ENCODE data around the gene CENPP. TPM values are rescaled to one million over a fixed set of nuclear protein-coding genes. Genes with fewer than 3 reads are reported as not detected.

CENPP gene
- total and polyA plus RNA-seq, 4 donors, result 0.62 to 8.7 (median 1.3) TPM

- TF ChIP-seq HNF4A (conservative IDR thresholded peaks at IDR 0.05) (no peak), FOXA2 (IDR thresholded peaks at IDR 0.05) (no peak), RXRA (IDR thresholded peaks at IDR 0.05) (no peak), MAX (IDR thresholded peaks at IDR 0.05) (no peak), YY1 (IDR thresholded peaks at IDR 0.05) (no peak)
- no peak overlapping the region for H3K27ac ChIP-seq (ENCODE audit: low read depth in 1 of 2, low read length in 2 of 2)
- no peak overlapping the region for H3K9ac ChIP-seq (ENCODE audit: low read depth in 1 of 2, low read length in 2 of 2)
- 97% methylated on average over 4 of the region's 4 CpGs for WGBS
- no peaks in the 10 kb centered on the region for H3K9me3 ChIP-seq (ENCODE audit: control insufficient read depth in 4 of 4, low read length in 3 of 4)
- peaks cover 0 to 1% (median 0%) of the 10 kb centered on the region in 4 donors for H3K36me3 ChIP-seq (ENCODE audit: control insufficient read depth in 4 of 4, insufficient read depth in 3 of 4, low read depth in 1 of 4, low read length in 3 of 4)
- H3K27me3 ChIP-seq (ENCODE audit: control insufficient read depth in 4 of 4, insufficient read depth in 4 of 4, low read length in 3 of 4), result no peaks in the 10 kb centered on the region
- no peak for DNase-seq (ENCODE audit: low spot score)
- no peaks in the 10 kb centered on the region for H3K4me1 ChIP-seq (ENCODE audit: control insufficient read depth in 4 of 4, insufficient read depth in 4 of 4, low read length in 3 of 4)
- no peak overlapping the region for H3K4me3 ChIP-seq (ENCODE audit: low read depth in 1 of 3, low read length in 3 of 3)
Measured at GRCh38 chr9:92457576-92457975, 131.8 kb downstream of the CENPP start.

GRCh38 chr9:92463387-92463786 is 137.6 kb downstream of the CENPP start:
- no peak for TF ChIP-seq RAD21 (IDR thresholded peaks at IDR 0.05)
- no peaks in the 10 kb centered on the region for H3K27me3 ChIP-seq (ENCODE audit: control insufficient read depth in 4 of 4, insufficient read depth in 4 of 4, low read length in 3 of 4)
- peaks cover 0 to 1% (median 0%) of the 10 kb centered on the region in 4 donors for H3K36me3 ChIP-seq (ENCODE audit: control insufficient read depth in 4 of 4, insufficient read depth in 3 of 4, low read depth in 1 of 4, low read length in 3 of 4)
- H3K9me3 ChIP-seq (ENCODE audit: control insufficient read depth in 4 of 4, low read length in 3 of 4), result no peaks in the 10 kb centered on the region
- no peak overlapping the region for H3K9ac ChIP-seq (ENCODE audit: low read depth in 1 of 2, low read length in 2 of 2)
- H3K27ac ChIP-seq (ENCODE audit: low read depth in 1 of 2, low read length in 2 of 2), result no peak overlapping the region
- DNase-seq (ENCODE audit: low spot score), result no peak
- no peaks in the 10 kb centered on the region for H3K4me1 ChIP-seq (ENCODE audit: control insufficient read depth in 4 of 4, insufficient read depth in 4 of 4, low read length in 3 of 4)
- H3K4me3 ChIP-seq (ENCODE audit: low read depth in 1 of 3, low read length in 3 of 3), result no peak overlapping the region

GRCh38 chr9:92463984-92464383 is 138.2 kb downstream of the CENPP start:
- H3K4me3 ChIP-seq (ENCODE audit: low read depth in 1 of 3, low read length in 3 of 3), result no peak overlapping the region
- no peak overlapping the region for H3K9ac ChIP-seq (ENCODE audit: low read depth in 1 of 2, low read length in 2 of 2)
- peaks cover 0 to 1% (median 0%) of the 10 kb centered on the region in 4 donors for H3K36me3 ChIP-seq (ENCODE audit: control insufficient read depth in 4 of 4, insufficient read depth in 3 of 4, low read depth in 1 of 4, low read length in 3 of 4)
- H3K4me1 ChIP-seq (ENCODE audit: control insufficient read depth in 4 of 4, insufficient read depth in 4 of 4, low read length in 3 of 4), result no peaks in the 10 kb centered on the region
- no peak overlapping the region for H3K27ac ChIP-seq (ENCODE audit: low read depth in 1 of 2, low read length in 2 of 2)
- no peaks in the 10 kb centered on the region for H3K27me3 ChIP-seq (ENCODE audit: control insufficient read depth in 4 of 4, insufficient read depth in 4 of 4, low read length in 3 of 4)
- TF ChIP-seq GABPA (IDR thresholded peaks at IDR 0.05 in 1 of 2, conservative IDR thresholded peaks at IDR 0.05 in 1 of 2) (no peak), REST (IDR thresholded peaks at IDR 0.05) (no peak), EGR1 (IDR thresholded peaks at IDR 0.05; ENCODE audit: low read depth in 2 of 2) (no peak), ATF3 (IDR thresholded peaks at IDR 0.05) (no peak), CTCF (IDR thresholded peaks at IDR 0.05; ENCODE audit: low read depth, low read length, missing input control) (no peak), FOXA1 (IDR thresholded peaks at IDR 0.05) (no peak), ZBTB33 (IDR thresholded peaks at IDR 0.05) (no peak), MAX (IDR thresholded peaks at IDR 0.05) (no peak), FOXA2 (IDR thresholded peaks at IDR 0.05) (no peak), NR2F2 (IDR thresholded peaks at IDR 0.05) (no peak), RAD21 (IDR thresholded peaks at IDR 0.05) (no peak), RXRA (IDR thresholded peaks at IDR 0.05) (no peak), SP1 (IDR thresholded peaks at IDR 0.05) (no peak), TAF1 (conservative IDR thresholded peaks at IDR 0.05) (no peak), HNF4G (IDR thresholded peaks at IDR 0.05) (no peak)
- DNase-seq (ENCODE audit: low spot score), result no peak
- 82% methylated on average over 3 of the region's 3 CpGs for WGBS
- no peaks in the 10 kb centered on the region for H3K9me3 ChIP-seq (ENCODE audit: control insufficient read depth in 4 of 4, low read length in 3 of 4)
